ENCODE data around the gene GRAMD1A.
"Not testable (repeated sequence)": the region's sequence is repeated elsewhere in the genome, so short reads cannot be mapped to it uniquely, and the experiment has no call there.

Gene GRAMD1A

GRCh38 chr19:35038623-35039512, 38.7 kb downstream of the GRAMD1A start:
- DNase-seq, result peak; percentile 90

- DNase-seq, result no peak
Measured at GRCh38 chr19:35039881-35040825, 40.0 kb downstream of the GRAMD1A start.

- DNase-seq, result no peak
Measured at GRCh38 chr19:35040826-35041547, 40.9 kb downstream of the GRAMD1A start.

GRCh38 chr19:35041548-35042055, 41.5 kb downstream of the GRAMD1A start, which contains the start of gene HPN:
TSS of gene HPN (plus strand) at chr19:35041721. CDS start at chr19:35042507, 786 bp downstream.
- no peak for DNase-seq

- DNase-seq, result no peak
Measured at GRCh38 chr19:35042056-35042730, 42.1 kb downstream of the GRAMD1A start.

GRCh38 chr19:35042954-35043604, 43.0 kb downstream of the GRAMD1A start:
- no peak for DNase-seq

GRCh38 chr19:35043906-35044305, 43.8 kb downstream of the GRAMD1A start:
- DNase-seq, result no peak

- DNase-seq, result peak; percentile 75
Measured at GRCh38 chr19:35044317-35045117, 44.4 kb downstream of the GRAMD1A start.

- DNase-seq, result peak; percentile 76
Measured at GRCh38 chr19:35045667-35046300, 45.7 kb downstream of the GRAMD1A start.

- no peak for DNase-seq
Measured at GRCh38 chr19:35046461-35046860, 46.3 kb downstream of the GRAMD1A start.

GRCh38 chr19:35048911-35049411, 48.8 kb downstream of the GRAMD1A start:
- DNase-seq, result no peak

- DNase-seq, result no peak
Measured at GRCh38 chr19:35049456-35049855, 49.3 kb downstream of the GRAMD1A start.

- DNase-seq, result not testable (repeated sequence)
Measured at GRCh38 chr19:35050662-35051061, 50.5 kb downstream of the GRAMD1A start.

- DNase-seq, result not testable (repeated sequence)
Measured at GRCh38 chr19:35051268-35051667, 51.1 kb downstream of the GRAMD1A start.

GRCh38 chr19:35051796-35052195, 51.7 kb downstream of the GRAMD1A start:
- no peak for DNase-seq

- DNase-seq, result no peak
Measured at GRCh38 chr19:35052599-35053190, 52.6 kb downstream of the GRAMD1A start.

- DNase-seq, result no peak
Measured at GRCh38 chr19:35053667-35054293, 53.7 kb downstream of the GRAMD1A start.

- no peak for DNase-seq
Measured at GRCh38 chr19:35054626-35055025, 54.5 kb downstream of the GRAMD1A start.

- no peak for DNase-seq
Measured at GRCh38 chr19:35055715-35056179, 55.6 kb downstream of the GRAMD1A start.

All from NCI-H1694 (cell line).